PC-9 (cell line): Measurements from ENCODE around the gene BMPR1B. TPM values are rescaled to one million over a fixed set of nuclear protein-coding genes. Genes with fewer than 3 reads are reported as not detected.

ENCODE experiments used
- BruUV-seq: library from RNA; stranded (reverse); fragments of 400-500 nt; replicated peaks from 2 replicates; lab custom pipeline; 2021; lab: Mats Ljungman, UMichigan
- CTCF ChIA-PET: fragments of 300-600 bp; sonication (Branson Sonifier 250); formaldehyde crosslinking; loops from one replicate; lab custom pipeline; 2022; ENCODE audit warnings: antibody characterized with exemption; lab: Charles Lee
- POLR2A ChIA-PET: fragments of 300-600 bp; sonication (Branson Sonifier 250); formaldehyde crosslinking; loops from one replicate; lab custom pipeline; 2022; ENCODE audit warnings: antibody characterized with exemption; ENCODE audit not compliant: unreplicated experiment; lab: Charles Lee
- DNase-seq, 2 experiments: peaks; one replicate each; pipeline versions ENCODE4 v3.0.0 to v3.0.0-alpha.2; 2015 to 2022; ENCODE audit warnings: mixed read lengths in 1 of 2
- H2AFZ ChIP-seq: fragments of 200-600 bp; sonication (generic); 2 replicates; pipeline ENCODE4 v1.8.1; 2017; ENCODE audit warnings: antibody characterized with exemption
- H3F3A ChIP-seq: fragments of 200-600 bp; sonication (generic); 2 replicates; pipeline ENCODE4 v1.8.1; 2017; ENCODE audit warnings: antibody characterized with exemption, mild to moderate bottlenecking, low read depth; ENCODE audit not compliant: insufficient read depth
- H3K27ac ChIP-seq: fragments of 200-600 bp; sonication (generic); 2 replicates; pipeline ENCODE4 v1.6.1; 2016; ENCODE audit warnings: mixed run types
- H3K27me3 ChIP-seq: fragments of 200-600 bp; sonication (generic); 2 replicates; pipeline ENCODE4 v1.6.1; 2016; ENCODE audit warnings: low read depth, mixed run types; ENCODE audit not compliant: insufficient read depth
- H3K36me3 ChIP-seq: fragments of 200-600 bp; sonication (generic); 2 replicates; pipeline ENCODE4 v1.6.1; 2016; ENCODE audit warnings: low read depth, mixed run types
- H3K4me1 ChIP-seq: fragments of 200-600 bp; sonication (generic); replicated peaks from 2 replicates; pipeline ENCODE4 v1.6.1; 2016; ENCODE audit warnings: mixed run types; ENCODE audit not compliant: insufficient read depth
- H3K4me2 ChIP-seq: fragments of 200-600 bp; sonication (generic); 2 replicates; pipeline ENCODE4 v1.6.1; 2017; ENCODE audit warnings: mixed run types
- H3K4me3 ChIP-seq: fragments of 200-600 bp; sonication (generic); 2 replicates; pipeline ENCODE4 v1.6.1; 2016; ENCODE audit warnings: mixed run types
- H3K79me2 ChIP-seq: fragments of 200-600 bp; sonication (generic); 2 replicates; pipeline ENCODE4 v1.6.1; 2017; ENCODE audit warnings: low read depth, mixed run types
- H3K9me2 ChIP-seq: fragments of 200-600 bp; sonication (generic); 2 replicates; pipeline ENCODE4 v1.8.1; 2017; ENCODE audit warnings: mild to moderate bottlenecking; ENCODE audit not compliant: insufficient read depth
- H3K9me3 ChIP-seq: fragments of 200-600 bp; sonication (generic); 2 replicates; pipeline ENCODE4 v1.8.1; 2016; ENCODE audit warnings: low read depth; ENCODE audit not compliant: insufficient read depth
- H4K20me1 ChIP-seq: fragments of 200-600 bp; sonication (generic); 2 replicates; pipeline ENCODE4 v1.8.1; 2017; ENCODE audit not compliant: insufficient read depth
- EZH2 ChIP-seq: fragments of 200-600 bp; sonication (generic); IDR thresholded peaks from 2 replicates; pipeline ENCODE4 v1.8.0; 2017; ENCODE audit warnings: antibody characterized with exemption, low read depth
- intact Hi-C: fragments of 100-400 bp; cut with micrococcal nuclease; formaldehyde crosslinking; loops from one replicate; pipeline ENCODE4 v1.10.0; 2022; ENCODE audit not compliant: unreplicated experiment
- total RNA-seq: library from RNA; stranded (reverse); gene quantifications from 2 replicates; pipeline ENCODE4 v1.2.3, GENCODE V29; 2021
- TF ChIP-seq, protein P1 (sequence below): fragments of 200-600 bp; sonication (generic); conservative IDR thresholded peaks from 2 replicates; pipeline ENCODE4 v1.6.1; 2017; ENCODE audit warnings: mixed run types, antibody characterized with exemption, mild to moderate bottlenecking, moderate library complexity

The BMPR1B gene
- total RNA-seq, 1 experiment from 2014 or later, result 1.1 TPM

- Histone ChIP-seq H3K4me1 (no peaks in the 10 kb centered on the region), H4K20me1 (no peaks in the 10 kb centered on the region), H3K9me2 (no peaks in the 10 kb centered on the region), H3K27me3 (no peaks in the 10 kb centered on the region), H3F3A (no peaks in the 10 kb centered on the region), H3K4me2 (no peak overlapping the region), H2AFZ (no peak overlapping the region), H3K9me3 (no peaks in the 10 kb centered on the region), H3K27ac (no peak overlapping the region), H3K36me3 (no peaks in the 10 kb centered on the region), H3K4me3 (no peak overlapping the region), H3K79me2 (no peaks in the 10 kb centered on the region)
- no peak for TF ChIP-seq EZH2
- TF ChIP-seq, protein P1, sequence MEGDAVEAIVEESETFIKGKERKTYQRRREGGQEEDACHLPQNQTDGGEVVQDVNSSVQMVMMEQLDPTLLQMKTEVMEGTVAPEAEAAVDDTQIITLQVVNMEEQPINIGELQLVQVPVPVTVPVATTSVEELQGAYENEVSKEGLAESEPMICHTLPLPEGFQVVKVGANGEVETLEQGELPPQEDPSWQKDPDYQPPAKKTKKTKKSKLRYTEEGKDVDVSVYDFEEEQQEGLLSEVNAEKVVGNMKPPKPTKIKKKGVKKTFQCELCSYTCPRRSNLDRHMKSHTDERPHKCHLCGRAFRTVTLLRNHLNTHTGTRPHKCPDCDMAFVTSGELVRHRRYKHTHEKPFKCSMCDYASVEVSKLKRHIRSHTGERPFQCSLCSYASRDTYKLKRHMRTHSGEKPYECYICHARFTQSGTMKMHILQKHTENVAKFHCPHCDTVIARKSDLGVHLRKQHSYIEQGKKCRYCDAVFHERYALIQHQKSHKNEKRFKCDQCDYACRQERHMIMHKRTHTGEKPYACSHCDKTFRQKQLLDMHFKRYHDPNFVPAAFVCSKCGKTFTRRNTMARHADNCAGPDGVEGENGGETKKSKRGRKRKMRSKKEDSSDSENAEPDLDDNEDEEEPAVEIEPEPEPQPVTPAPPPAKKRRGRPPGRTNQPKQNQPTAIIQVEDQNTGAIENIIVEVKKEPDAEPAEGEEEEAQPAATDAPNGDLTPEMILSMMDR, result no peak
- no TSS peak for BruUV-seq
- intact Hi-C loops, result no loop called here
- POLR2A ChIA-PET, result no interaction called here
- CTCF ChIA-PET, result no interaction called here
- no peak for DNase-seq
Observed at GRCh38 chr4:94741304-94741703, 16.5 kb upstream of the BMPR1B start.

DNA sequence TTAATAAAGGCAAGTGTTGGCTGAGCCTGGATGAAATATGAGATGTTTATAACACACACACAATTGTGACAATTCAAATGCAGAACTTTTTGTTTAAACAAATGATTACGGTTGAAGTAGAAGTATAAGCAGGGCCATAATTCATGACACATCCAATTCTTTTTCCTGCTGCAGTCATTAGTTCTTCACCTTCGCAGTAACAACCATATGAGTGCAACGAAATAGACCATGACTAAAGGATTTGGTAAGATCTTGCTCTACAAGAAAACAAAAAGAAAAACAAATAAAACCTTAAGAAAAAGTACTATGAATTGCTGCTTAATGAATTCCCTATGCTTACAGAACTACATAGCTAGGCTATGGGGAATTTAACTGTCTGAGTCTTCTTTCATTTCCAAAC is 13.9 kb upstream of the BMPR1B start:
- Histone ChIP-seq H3K4me3 (no peak overlapping the region), H4K20me1 (no peaks in the 10 kb centered on the region), H3K4me1 (no peaks in the 10 kb centered on the region), H3K9me2 (no peaks in the 10 kb centered on the region), H3K4me2 (no peak overlapping the region), H3K27me3 (no peaks in the 10 kb centered on the region), H3K36me3 (no peaks in the 10 kb centered on the region), H3K79me2 (no peaks in the 10 kb centered on the region), H3K9me3 (no peaks in the 10 kb centered on the region), H3K27ac (no peak overlapping the region), H2AFZ (no peak overlapping the region), H3F3A (no peaks in the 10 kb centered on the region)
- TF ChIP-seq EZH2, result no peak
- TF ChIP-seq, protein P1, result no peak
- no TSS peak for BruUV-seq
- CTCF ChIA-PET, result no interaction called here
- DNase-seq, result no peak
- POLR2A ChIA-PET, result no interaction called here
- intact Hi-C loops, result no loop called here

GRCh38 chr4:94744850-94745249 is 12.9 kb upstream of the BMPR1B start:
- intact Hi-C loops, result no loop called here
- Histone ChIP-seq H3K9me3 (no peaks in the 10 kb centered on the region), H3K79me2 (no peaks in the 10 kb centered on the region), H3K27me3 (no peaks in the 10 kb centered on the region), H3K4me1 (no peaks in the 10 kb centered on the region), H3K4me3 (no peak overlapping the region), H3K4me2 (no peak overlapping the region), H4K20me1 (no peaks in the 10 kb centered on the region), H3F3A (no peaks in the 10 kb centered on the region), H2AFZ (no peak overlapping the region), H3K36me3 (no peaks in the 10 kb centered on the region), H3K9me2 (no peaks in the 10 kb centered on the region), H3K27ac (no peak overlapping the region)
- no TSS peak for BruUV-seq
- ChIA-PET POLR2A (no interaction called here), CTCF (no interaction called here)
- TF ChIP-seq, protein P1, result no peak
- no peak for TF ChIP-seq EZH2
- no peak for DNase-seq
